HEK293 (cell line): ENCODE results near the gene MAGEL2.
A peak's percentile ranks its signal among the peaks of the same experiment; 100 is the strongest.

ENCODE experiments used
- CTCF ChIA-PET: fragments of 350-600 bp; formaldehyde crosslinking; extraction: SDS; loops from one replicate; lab custom pipeline; 2021; ENCODE audit warnings: antibody characterized with exemption; lab: Yijun Ruan, JAX
- POLR2A ChIA-PET: fragments of 300-600 bp; formaldehyde crosslinking; extraction: SDS; loops from one replicate; lab custom pipeline; 2020; ENCODE audit warnings: antibody characterized with exemption, inconsistent platforms; lab: Yijun Ruan, JAX
- H3K27ac ChIP-seq: fragments of 200-500 bp; sonication (Bioruptor generic); 2 replicates; pipeline ENCODE4 v1.5.1; 2014; ENCODE audit warnings: low read depth, low read length, control low read depth, inconsistent platforms; ENCODE audit errors: extremely low read depth
- H3K36me3 ChIP-seq, 2 experiments: fragments of 200-500 bp in 1 of 2; sonication (Bioruptor generic) in 1 of 2; 1 replicate in 1 of 2; 2 replicates in 1 of 2; pipeline ENCODE4 v1.5.1; 2014 to 2017; ENCODE audit warnings: inconsistent platforms in 2 of 2, low read length in 2 of 2; ENCODE audit not compliant: control insufficient read depth in 2 of 2, insufficient read depth in 1 of 2
- H3K4me1 ChIP-seq: fragments of 200-500 bp; sonication (Bioruptor generic); 2 replicates; pipeline ENCODE4 v1.5.1; 2014; ENCODE audit warnings: mild to moderate bottlenecking, low read length, inconsistent platforms; ENCODE audit not compliant: control insufficient read depth, insufficient read depth
- H3K4me3 ChIP-seq: 2 replicates; pipeline ENCODE4 v1.5.1; 2011; ENCODE audit warnings: low read depth, mild to moderate bottlenecking, control low read depth, low read length, moderate library complexity
- H3K9me3 ChIP-seq: fragments of 200-500 bp; sonication (Bioruptor generic); 2 replicates; pipeline ENCODE4 v1.5.1; 2014; ENCODE audit warnings: low read depth, low read length, inconsistent platforms; ENCODE audit not compliant: control insufficient read depth, insufficient read depth
- GLIS1 ChIP-seq: fragments of 450-650 bp; formaldehyde crosslinking; IDR thresholded peaks from 2 replicates; pipeline ENCODE4 v1.5.1; 2016; ENCODE audit warnings: missing biosample characterization, missing genetic modification characterization
- KLF1 ChIP-seq: fragments of 450-650 bp; formaldehyde crosslinking; IDR thresholded peaks from 2 replicates; pipeline ENCODE4 v1.5.1; 2016; ENCODE audit warnings: missing biosample characterization, missing genetic modification characterization
- KLF16 ChIP-seq: fragments of 450-650 bp; formaldehyde crosslinking; IDR thresholded peaks from 2 replicates; pipeline ENCODE4 v1.5.1; 2017; ENCODE audit warnings: missing biosample characterization, missing genetic modification characterization
- OVOL3 ChIP-seq: fragments of 450-650 bp; formaldehyde crosslinking; IDR thresholded peaks from 2 replicates; pipeline ENCODE4 v1.5.1; 2016; ENCODE audit warnings: missing biosample characterization, missing genetic modification characterization
- PRDM4 ChIP-seq: fragments of 450-650 bp; formaldehyde crosslinking; IDR thresholded peaks from 2 replicates; pipeline ENCODE4 v1.5.1; 2017; ENCODE audit warnings: missing biosample characterization, missing genetic modification characterization
- SCRT2 ChIP-seq: fragments of 450-650 bp; formaldehyde crosslinking; IDR thresholded peaks from 2 replicates; pipeline ENCODE4 v1.5.1; 2016; ENCODE audit warnings: missing biosample characterization, missing genetic modification characterization
- TCF7L2 ChIP-seq: IDR thresholded peaks from 2 replicates; pipeline ENCODE4 v1.6.1; 2011; ENCODE audit warnings: low read depth, mild to moderate bottlenecking, inconsistent platforms, low read length, moderate library complexity, borderline replicate concordance
- ZNF146 ChIP-seq: fragments of 450-650 bp; formaldehyde crosslinking; IDR thresholded peaks from 2 replicates; pipeline ENCODE4 v1.5.1; 2016; ENCODE audit warnings: missing biosample characterization, missing genetic modification characterization
- ZNF211 ChIP-seq: fragments of 450-650 bp; formaldehyde crosslinking; IDR thresholded peaks from 2 replicates; pipeline ENCODE4 v1.5.1; 2016; ENCODE audit warnings: low read depth, missing biosample characterization, missing genetic modification characterization
- ZNF221 ChIP-seq: fragments of 450-650 bp; formaldehyde crosslinking; IDR thresholded peaks from 2 replicates; pipeline ENCODE4 v1.5.1; 2017; ENCODE audit warnings: missing biosample characterization, missing genetic modification characterization, borderline replicate concordance
- ZNF23 ChIP-seq: fragments of 450-650 bp; formaldehyde crosslinking; IDR thresholded peaks from 2 replicates; pipeline ENCODE4 v1.5.1; 2016; ENCODE audit warnings: missing biosample characterization, missing genetic modification characterization, borderline replicate concordance
- ZNF404 ChIP-seq: fragments of 450-650 bp; formaldehyde crosslinking; IDR thresholded peaks from 2 replicates; pipeline ENCODE4 v1.5.1; 2017; ENCODE audit warnings: missing biosample characterization, missing genetic modification characterization
- ZNF560 ChIP-seq: fragments of 450-650 bp; formaldehyde crosslinking; IDR thresholded peaks from 2 replicates; pipeline ENCODE4 v1.5.1; 2017; ENCODE audit warnings: missing biosample characterization, missing genetic modification characterization, borderline replicate concordance
- ZNF654 ChIP-seq: fragments of 450-650 bp; formaldehyde crosslinking; IDR thresholded peaks from 2 replicates; pipeline ENCODE4 v1.5.1; 2016; ENCODE audit warnings: low read depth, missing biosample characterization, missing genetic modification characterization
- ZNF670 ChIP-seq: fragments of 450-650 bp; formaldehyde crosslinking; IDR thresholded peaks from 2 replicates; pipeline ENCODE4 v1.5.1; 2016; ENCODE audit warnings: missing biosample characterization, missing genetic modification characterization, low read depth
- ZSCAN16 ChIP-seq: fragments of 450-650 bp; formaldehyde crosslinking; IDR thresholded peaks from 2 replicates; pipeline ENCODE4 v1.5.1; 2016; ENCODE audit warnings: missing biosample characterization, missing genetic modification characterization
- TF ChIP-seq, protein P1 (sequence below): fragments of 450-650 bp; formaldehyde crosslinking; IDR thresholded peaks from 2 replicates; pipeline ENCODE4 v1.5.1; 2016; ENCODE audit warnings: missing biosample characterization, missing genetic modification characterization

Gene MAGEL2

DNA sequence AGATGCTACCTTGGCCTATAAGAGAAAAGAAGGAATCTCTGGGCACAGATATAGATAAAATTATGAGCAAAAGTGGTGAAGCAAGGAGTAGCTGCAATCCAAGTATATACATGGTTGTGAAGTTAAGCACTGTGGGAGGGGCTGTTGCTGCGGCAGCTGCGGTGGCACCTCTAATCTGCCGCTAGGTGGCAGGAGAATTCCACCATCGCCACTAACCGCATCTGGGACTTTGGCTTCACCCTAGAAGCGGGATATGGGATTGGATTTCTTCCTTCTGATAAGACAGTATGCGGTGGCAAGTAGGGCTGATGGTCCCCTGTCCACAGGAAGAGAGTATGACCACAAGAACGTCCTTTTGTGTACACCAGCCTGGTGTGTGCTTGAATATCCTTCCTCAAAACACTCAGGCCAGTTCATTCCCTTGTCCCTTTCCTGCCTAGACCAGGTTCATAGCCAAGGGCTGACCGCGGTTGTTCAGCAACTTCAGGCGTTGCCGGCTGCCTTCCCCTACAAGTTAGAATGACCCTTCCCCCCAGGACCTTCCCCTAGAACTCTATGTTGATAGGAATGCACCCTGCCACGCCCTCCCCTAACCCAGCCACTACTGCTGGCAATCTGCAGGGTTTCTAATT, 5.1 kb downstream of the MAGEL2 start:
- TF ChIP-seq ZNF211 (tag by site-specific recombination), result no peak
- no peak for TF ChIP-seq KLF1 (tag by site-specific recombination)
- TF ChIP-seq GLIS1 (tag by site-specific recombination), result no peak
- TF ChIP-seq, protein P1, sequence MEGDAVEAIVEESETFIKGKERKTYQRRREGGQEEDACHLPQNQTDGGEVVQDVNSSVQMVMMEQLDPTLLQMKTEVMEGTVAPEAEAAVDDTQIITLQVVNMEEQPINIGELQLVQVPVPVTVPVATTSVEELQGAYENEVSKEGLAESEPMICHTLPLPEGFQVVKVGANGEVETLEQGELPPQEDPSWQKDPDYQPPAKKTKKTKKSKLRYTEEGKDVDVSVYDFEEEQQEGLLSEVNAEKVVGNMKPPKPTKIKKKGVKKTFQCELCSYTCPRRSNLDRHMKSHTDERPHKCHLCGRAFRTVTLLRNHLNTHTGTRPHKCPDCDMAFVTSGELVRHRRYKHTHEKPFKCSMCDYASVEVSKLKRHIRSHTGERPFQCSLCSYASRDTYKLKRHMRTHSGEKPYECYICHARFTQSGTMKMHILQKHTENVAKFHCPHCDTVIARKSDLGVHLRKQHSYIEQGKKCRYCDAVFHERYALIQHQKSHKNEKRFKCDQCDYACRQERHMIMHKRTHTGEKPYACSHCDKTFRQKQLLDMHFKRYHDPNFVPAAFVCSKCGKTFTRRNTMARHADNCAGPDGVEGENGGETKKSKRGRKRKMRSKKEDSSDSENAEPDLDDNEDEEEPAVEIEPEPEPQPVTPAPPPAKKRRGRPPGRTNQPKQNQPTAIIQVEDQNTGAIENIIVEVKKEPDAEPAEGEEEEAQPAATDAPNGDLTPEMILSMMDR (tag by site-specific recombination), result peak; percentile 42; the same call in 1 of the 2 replicates
- TF ChIP-seq ZNF560 (tag by site-specific recombination), result no peak
- TF ChIP-seq ZNF23 (tag by site-specific recombination), result no peak
- peak; percentile 92 for TF ChIP-seq ZNF654 (tag by site-specific recombination)
- no peaks in the 10 kb centered on the region for H3K4me1 ChIP-seq
- POLR2A ChIA-PET, result no interaction called here
- CTCF ChIA-PET, result interaction anchor here (0.7 to 1.3 kb wide), 4 partner anchors 13 to 609 kb away, joined by 3 to 4 read pairs (median 4); no protein-coding TSS in a partner anchor
- H3K27ac ChIP-seq, result no peak overlapping the region
- H3K36me3 ChIP-seq, result no peaks in the 10 kb centered on the region
- H3K4me3 ChIP-seq, result no peak overlapping the region
- no peaks in the 10 kb centered on the region for H3K9me3 ChIP-seq

DNA sequence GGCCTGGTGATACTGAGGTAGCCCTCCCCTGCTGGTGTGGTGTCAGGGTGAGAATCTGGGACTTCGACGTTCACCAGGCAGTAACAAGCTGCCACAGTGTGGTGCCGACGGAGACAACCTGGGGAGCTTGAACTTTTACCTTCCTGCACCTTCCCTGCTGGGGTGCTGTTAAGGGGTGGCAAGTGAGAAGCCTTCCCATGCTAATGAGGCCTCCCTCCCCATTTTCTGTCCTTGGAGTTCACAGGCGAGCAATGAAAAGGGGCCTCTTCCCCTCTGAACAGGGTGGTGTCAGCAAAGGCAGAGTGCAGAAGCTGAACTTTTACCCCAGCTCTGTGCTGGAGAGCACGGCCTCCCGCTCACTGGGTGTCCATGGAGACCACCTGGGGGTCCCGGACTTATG, 13.5 kb downstream of the MAGEL2 start:
- ChIA-PET POLR2A (no interaction called here), CTCF (interaction anchor here (0.6 kb wide), 1 partner anchor 23 kb away, joined by 4 read pairs; no protein-coding TSS in a partner anchor)
- Histone ChIP-seq H3K9me3 (no peaks in the 10 kb centered on the region), H3K36me3 (no peaks in the 10 kb centered on the region), H3K27ac (no peak overlapping the region), H3K4me3 (no peak overlapping the region), H3K4me1 (no peaks in the 10 kb centered on the region)
- no peak for TF ChIP-seq OVOL3 (tag by site-specific recombination)
- TF ChIP-seq SCRT2, result no peak
- no peak for TF ChIP-seq ZSCAN16
- no peak for TF ChIP-seq ZNF146
- no peak for TF ChIP-seq KLF16 (tag by site-specific recombination)
- no peak for TF ChIP-seq PRDM4
- no peak for TF ChIP-seq TCF7L2
- TF ChIP-seq ZNF404 (tag by site-specific recombination), result no peak
- no peak for TF ChIP-seq ZNF670 (tag by site-specific recombination)

GRCh38 chr15:23629234-23629805, 18.3 kb downstream of the MAGEL2 start:
- ChIA-PET CTCF (interaction anchor here (0.6 to 1.4 kb wide), 8 partner anchors 10 to 1128 kb away, joined by 3 to 7 read pairs (median 4); no protein-coding TSS in a partner anchor), POLR2A (no interaction called here)
- Histone ChIP-seq H3K9me3 (no peaks in the 10 kb centered on the region), H3K4me1 (no peaks in the 10 kb centered on the region), H3K4me3 (no peak overlapping the region), H3K27ac (no peak overlapping the region), H3K36me3 (no peaks in the 10 kb centered on the region)
- TF ChIP-seq ZNF221 (tag by site-specific recombination) (no peak), ZNF654 (tag by site-specific recombination) (peak; percentile 19; the same call in 1 of the 2 replicates)
